GM18505 (cell line): ENCODE measurements around the gene CXCL14.

Experiments used
- ATAC-seq: cut with Tn5 transposase; IDR thresholded peaks from one replicate; pipeline ENCODE4 v1.9.1; 2021; ENCODE audit not compliant: unreplicated experiment
- POLR2A ChIP-seq: IDR thresholded peaks from 4 replicates; pipeline ENCODE4 v1.6.1; 2011; ENCODE audit warnings: borderline replicate concordance; ENCODE audit not compliant: insufficient read depth, insufficient read length; ENCODE audit errors: extremely low read depth

Gene CXCL14

GRCh38 chr5:135578685-135579341, at the start of gene CXCL14:
TSS of gene CXCL14 (minus strand) at chr5:135578991. CDS start at chr5:135578778, 213 bp downstream.
- no peak for TF ChIP-seq POLR2A
- no peak for ATAC-seq

- no peak for TF ChIP-seq POLR2A
- ATAC-seq, result no peak
Observed at GRCh38 chr5:135626636-135627035, 47.8 kb upstream of the CXCL14 start.

- no peak for TF ChIP-seq POLR2A
- no peak for ATAC-seq
Observed at GRCh38 chr5:135625961-135626360, 47.2 kb upstream of the CXCL14 start.

GRCh38 chr5:135625486-135625885, 46.7 kb upstream of the CXCL14 start:
- no peak for TF ChIP-seq POLR2A

GRCh38 chr5:135625061-135625460, 46.3 kb upstream of the CXCL14 start:
- no peak for ATAC-seq
- no peak for TF ChIP-seq POLR2A

More at GRCh38 chr5:135625486-135625885, 46.7 kb upstream of the CXCL14 start:
- ATAC-seq, result no peak

- TF ChIP-seq POLR2A, result no peak
- no peak for ATAC-seq
Observed at GRCh38 chr5:135623186-135623715, 44.5 kb upstream of the CXCL14 start.

GRCh38 chr5:135615581-135616260, 36.9 kb upstream of the CXCL14 start:
- ATAC-seq, result no peak
- no peak for TF ChIP-seq POLR2A

- ATAC-seq, result no peak
- no peak for TF ChIP-seq POLR2A
Observed at GRCh38 chr5:135615171-135615570, 36.4 kb upstream of the CXCL14 start.

- TF ChIP-seq POLR2A, result no peak
Observed at GRCh38 chr5:135609981-135610380, 31.2 kb upstream of the CXCL14 start.

GRCh38 chr5:135608761-135609443, 30.1 kb upstream of the CXCL14 start:
- ATAC-seq, result no peak
- TF ChIP-seq POLR2A, result no peak

More at GRCh38 chr5:135609981-135610380, 31.2 kb upstream of the CXCL14 start:
- no peak for ATAC-seq

- no peak for ATAC-seq
- no peak for TF ChIP-seq POLR2A
Observed at GRCh38 chr5:135608361-135608760, 29.6 kb upstream of the CXCL14 start.

- ATAC-seq, result no peak
Observed at GRCh38 chr5:135606431-135606830, 27.6 kb upstream of the CXCL14 start.

GRCh38 chr5:135605221-135605620, 26.4 kb upstream of the CXCL14 start:
- TF ChIP-seq POLR2A, result no peak

More at GRCh38 chr5:135606431-135606830, 27.6 kb upstream of the CXCL14 start:
- TF ChIP-seq POLR2A, result no peak

GRCh38 chr5:135604056-135604455, 25.3 kb upstream of the CXCL14 start:
- no peak for ATAC-seq
- no peak for TF ChIP-seq POLR2A

More at GRCh38 chr5:135605221-135605620, 26.4 kb upstream of the CXCL14 start:
- no peak for ATAC-seq
